B cell (primary cell): ENCODE measurements around the gene C1orf226. TPM values are rescaled to one million over a fixed set of nuclear protein-coding genes. Genes with fewer than 3 reads are reported as not detected.

Experiments used
- ATAC-seq: fragments of 200-7000 bp; cut with Tn5 transposase; one replicate; pipeline ENCODE4 v1.10.0; 2021; ENCODE audit warnings: low read depth, mild to moderate bottlenecking, moderate number of reproducible peaks, moderate library complexity
- CTCF ChIA-PET: fragments of 350-600 bp; sonication (Branson Sonifier 250); formaldehyde crosslinking; loops from one replicate; lab custom pipeline; 2021; ENCODE audit warnings: antibody characterized with exemption, inconsistent platforms; lab: Charles Lee
- POLR2A ChIA-PET: fragments of 350-600 bp; sonication (Branson Sonifier 250); formaldehyde crosslinking; loops from one replicate; lab custom pipeline; 2021; ENCODE audit warnings: antibody characterized with exemption; lab: Charles Lee
- DNase-seq: peaks from one replicate; pipeline ENCODE4 v3.0.0; 2013
- H2AFZ ChIP-seq: 2 replicates; pipeline ENCODE4 v1.6.1; 2012; ENCODE audit warnings: mild to moderate bottlenecking, low read depth, low read length; ENCODE audit not compliant: insufficient read depth, poor library complexity, severe bottlenecking
- H3K27ac ChIP-seq, 2 donors: 1 replicate in 1 of 2; 2 replicates in 1 of 2; pipeline ENCODE4 v1.5.1; 2012 to 2013; ENCODE audit warnings: low read length in 2 of 2, mild to moderate bottlenecking in 2 of 2, moderate library complexity in 1 of 2
- H3K27me3 ChIP-seq, 4 experiments: fragments of 200-600 bp in 1 of 4; sonication (generic) in 1 of 4; replicated peaks in 1 of 4; 1 replicate in 2 of 4; 2 replicates in 2 of 4; pipeline versions ENCODE4 v1.6.1 to v1.7.0; 2013 to 2016; ENCODE audit warnings: low read length in 3 of 4, mild to moderate bottlenecking in 2 of 4, mixed read lengths in 1 of 4, moderate library complexity in 1 of 4; ENCODE audit not compliant: insufficient read depth in 4 of 4, control insufficient read depth in 3 of 4; ENCODE audit errors: control extremely low read depth in 1 of 4
- H3K36me3 ChIP-seq, 2 experiments: replicated peaks in 1 of 2; 1 replicate in 1 of 2; 2 replicates in 1 of 2; pipeline versions ENCODE4 v1.6.1 to v1.7.1; 2013; ENCODE audit warnings: low read length in 1 of 2; ENCODE audit not compliant: insufficient read depth in 2 of 2, control insufficient read depth in 1 of 2; ENCODE audit errors: control extremely low read depth in 1 of 2, extremely low read depth in 1 of 2
- H3K4me1 ChIP-seq, 2 donors: fragments of 200-600 bp in 1 of 2; sonication (generic) in 1 of 2; 1 replicate in 1 of 2; 2 replicates in 1 of 2; pipeline versions ENCODE4 v1.5.1 to v1.6.1; 2013 to 2017; ENCODE audit warnings: low read length in 2 of 2; ENCODE audit not compliant: control insufficient read depth in 2 of 2, insufficient read depth in 2 of 2
- H3K4me2 ChIP-seq: replicated peaks from 2 replicates; pipeline ENCODE3; 2012; ENCODE audit warnings: mild to moderate bottlenecking, low read depth, low read length; ENCODE audit not compliant: poor library complexity, severe bottlenecking
- H3K4me3 ChIP-seq, 5 experiments: fragments of 200-600 bp in 1 of 5; sonication (generic) in 1 of 5; 1 replicate in 3 of 5; 2 replicates in 2 of 5; pipeline versions ENCODE4 v1.5.1 to v1.7.0; 2011 to 2016; ENCODE audit warnings: low read length in 4 of 5, mild to moderate bottlenecking in 4 of 5, low read depth in 2 of 5, control low read depth in 1 of 5, moderate library complexity in 1 of 5; ENCODE audit not compliant: insufficient read depth in 1 of 5; ENCODE audit errors: control extremely low read depth in 1 of 5, extremely low read depth in 1 of 5
- H3K79me2 ChIP-seq: fragments of 200-600 bp; sonication (generic); one replicate; pipeline ENCODE4 v1.6.0; 2016; ENCODE audit warnings: low read length; ENCODE audit not compliant: control insufficient read depth, insufficient read depth
- H3K9ac ChIP-seq: fragments of 200-600 bp; sonication (generic); 2 replicates; pipeline ENCODE4 v1.6.1; 2017; ENCODE audit warnings: mild to moderate bottlenecking, low read length, moderate library complexity
- H3K9me3 ChIP-seq, 3 donors: one replicate each; pipeline versions ENCODE4 v1.6.1 to v1.7.1; 2013; ENCODE audit warnings: low read length in 2 of 3; ENCODE audit not compliant: control insufficient read depth in 2 of 3, insufficient read depth in 1 of 3; ENCODE audit errors: control extremely low read depth in 1 of 3
- H4K20me1 ChIP-seq: 2 replicates; pipeline ENCODE4 v1.6.0; 2012; ENCODE audit warnings: mild to moderate bottlenecking, low read length; ENCODE audit not compliant: insufficient read depth, control insufficient read depth, poor library complexity, severe bottlenecking
- H3K27ac Mint-ChIP-seq: one replicate; pipeline ENCODE4 v1.8.0; 2021; ENCODE audit warnings: mixed read lengths
- H3K27me3 Mint-ChIP-seq: one replicate; pipeline ENCODE4 v1.8.0; 2021; ENCODE audit warnings: mixed read lengths
- H3K4me1 Mint-ChIP-seq: one replicate; pipeline ENCODE4 v1.8.0; 2021; ENCODE audit warnings: mixed read lengths
- H3K4me3 Mint-ChIP-seq: one replicate; pipeline ENCODE4 v1.8.0; 2021; ENCODE audit warnings: mixed read lengths
- H3K9me3 Mint-ChIP-seq: one replicate; pipeline ENCODE4 v1.8.0; 2022; ENCODE audit warnings: mixed read lengths; ENCODE audit not compliant: insufficient read depth
- CTCF ChIP-seq: fragments of 200-600 bp; IDR thresholded peaks from one replicate; pipeline ENCODE4 v1.8.0; 2022; ENCODE audit warnings: antibody characterized with exemption, mild to moderate bottlenecking
- EZH2 ChIP-seq: IDR thresholded peaks from 2 replicates; pipeline ENCODE4 v1.6.1; 2012; ENCODE audit warnings: borderline replicate concordance, low read depth, mild to moderate bottlenecking, moderate library complexity, low read length; ENCODE audit not compliant: insufficient read depth, poor library complexity, severe bottlenecking
- WGBS: methylation state at CpG from one replicate; pipeline ENCODE4 v1.1.5; 2013; ENCODE audit warnings: missing lambda C conversion rate; ENCODE audit not compliant: insufficient coverage; 5-methylcytosine and 5-hydroxymethylcytosine counted together
- intact Hi-C: fragments of 100-400 bp; cut with micrococcal nuclease; formaldehyde crosslinking; loops from one replicate; pipeline ENCODE4 v1.10.0; 2022
- polyA plus RNA-seq: library from polyadenylated mRNA; depleted of rRNA; stranded (reverse); fragments of >200 nt; gene quantifications from 2 replicates; pipeline ENCODE4 v1.2.3, GENCODE V29; 2012
- total RNA-seq, 2 donors: library from RNA; stranded (reverse); fragments of 120-200 nt in 1 of 2; gene quantifications; 1 replicate in 1 of 2; 2 replicates in 1 of 2; pipeline versions ENCODE4 v1.2.3 to v1.2.4, GENCODE V29; 2013 to 2022

C1orf226 gene
- total and polyA plus RNA-seq, 2 donors (not counting 1 experiment from before 2014, with no cell fraction given), result 0.01 to 0.10 TPM

DNA sequence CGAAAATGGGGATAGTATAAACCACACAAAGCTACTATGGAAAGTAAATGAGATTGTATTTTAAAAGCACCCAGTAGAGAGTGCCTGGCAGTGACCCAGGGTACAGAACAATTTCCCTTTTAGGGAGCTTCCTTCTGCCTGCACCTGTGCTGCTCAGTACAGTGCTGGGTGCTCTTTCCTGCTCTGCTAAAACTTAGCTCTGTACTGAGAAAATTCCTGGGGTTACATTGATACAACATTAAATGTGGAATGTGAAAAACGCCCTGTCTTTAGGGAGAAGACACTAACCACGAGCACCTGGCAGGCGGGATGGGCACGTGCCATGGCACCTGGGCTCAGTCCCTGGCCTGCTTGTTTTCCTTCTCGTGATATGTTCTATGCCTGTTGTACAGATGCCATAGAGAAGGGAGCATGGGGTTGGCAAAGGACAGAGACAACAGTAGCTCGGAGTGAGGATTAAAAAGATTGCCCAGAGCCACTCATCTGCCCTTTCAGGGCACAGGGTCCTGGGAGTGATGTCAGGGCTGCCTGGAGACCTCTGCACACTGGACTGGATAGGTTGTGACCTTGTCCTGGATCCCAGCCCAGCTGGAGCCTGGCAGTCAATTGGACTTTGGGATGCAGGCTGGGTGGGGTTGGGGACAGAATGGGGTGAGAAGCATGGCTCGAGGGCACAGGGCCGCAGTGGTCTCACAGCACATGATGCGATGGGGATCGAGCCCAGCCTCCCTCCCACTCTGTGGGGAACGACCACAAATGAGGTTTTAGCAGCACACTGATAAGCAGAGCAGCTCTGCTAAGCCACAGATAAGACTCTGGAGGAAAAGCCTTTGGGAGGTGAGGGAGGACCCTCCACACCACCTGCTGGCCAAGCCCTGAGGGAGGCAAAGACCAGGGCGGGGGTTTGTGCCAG is 9.1 kb upstream of the C1orf226 start:
- DNase-seq (no peak), ATAC-seq (no peak)
- intact Hi-C loops, result no loop called here
- Histone ChIP-seq H3K9me3 (no peaks in the 10 kb centered on the region), H4K20me1 (no peaks in the 10 kb centered on the region), H3K4me1 (no peaks in the 10 kb centered on the region), H3K4me3 (no peak overlapping the region), H3K27ac (no peak overlapping the region), H3K27me3 (no peaks in the 10 kb centered on the region), H3K4me2 (no peak overlapping the region), H3K9ac (no peak overlapping the region), H3K36me3 (no peaks in the 10 kb centered on the region), H3K79me2 (no peaks in the 10 kb centered on the region), H2AFZ (no peak overlapping the region)
- H3K9me3 Mint-ChIP-seq, result no peaks in the 10 kb centered on the region
- no peak overlapping the region for H3K27ac Mint-ChIP-seq
- TF ChIP-seq EZH2, result no peak
- TF ChIP-seq CTCF, result no peak
- ChIA-PET CTCF (no interaction called here), POLR2A (no interaction called here)
- H3K4me1 Mint-ChIP-seq, result no peaks in the 10 kb centered on the region
- H3K4me3 Mint-ChIP-seq, result no peak overlapping the region
- peaks cover 3% of the 10 kb centered on the region for H3K27me3 Mint-ChIP-seq
- 29% methylated on average over 11 of the region's 13 CpGs for WGBS

DNA sequence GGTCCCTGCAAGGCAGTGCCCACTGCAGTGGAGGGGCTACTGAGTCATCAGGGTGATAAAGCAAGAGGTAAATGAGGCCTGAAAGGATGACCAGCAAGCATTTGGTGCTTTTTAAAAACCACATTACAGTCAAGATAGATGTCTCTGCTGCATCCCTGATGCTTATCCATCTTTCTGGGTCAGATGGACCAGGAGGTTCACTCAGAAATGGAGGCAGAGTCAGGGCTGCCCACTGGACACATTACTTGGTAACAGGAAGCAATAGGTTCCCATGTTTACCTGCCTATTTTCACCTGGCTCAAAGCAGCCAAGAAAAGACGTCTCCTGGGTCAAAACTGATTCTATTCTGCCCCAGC is 8.5 kb upstream of the C1orf226 start:
- H3K4me1 Mint-ChIP-seq, result no peaks in the 10 kb centered on the region
- H3K4me3 ChIP-seq, result no peak overlapping the region
- no peak overlapping the region for H3K27ac ChIP-seq
- 83% methylated on average over 1 of the region's 1 CpG for WGBS
- no peak overlapping the region for H2AFZ ChIP-seq
- intact Hi-C loops, result no loop called here
- no peaks in the 10 kb centered on the region for H4K20me1 ChIP-seq
- ATAC-seq (no peak), DNase-seq (no peak)
- H3K27me3 Mint-ChIP-seq, result peaks cover 3% of the 10 kb centered on the region
- CTCF ChIA-PET, result no interaction called here
- TF ChIP-seq CTCF, result no peak
- TF ChIP-seq EZH2, result no peak
- no peak overlapping the region for H3K4me2 ChIP-seq
- no peaks in the 10 kb centered on the region for H3K27me3 ChIP-seq
- H3K9me3 ChIP-seq, result no peaks in the 10 kb centered on the region
- H3K36me3 ChIP-seq, result no peaks in the 10 kb centered on the region
- H3K79me2 ChIP-seq, result no peaks in the 10 kb centered on the region
- no peak overlapping the region for H3K9ac ChIP-seq
- POLR2A ChIA-PET, result no interaction called here
- H3K4me1 ChIP-seq, result no peaks in the 10 kb centered on the region
- no peak overlapping the region for H3K27ac Mint-ChIP-seq
- H3K9me3 Mint-ChIP-seq, result no peaks in the 10 kb centered on the region
- no peak overlapping the region for H3K4me3 Mint-ChIP-seq
